Erythroblast (primary cell): ENCODE data around the gene RALGPS2.

Experiments
- GATA1 ChIP-seq: IDR thresholded peaks from 2 replicates; pipeline ENCODE4 v1.6.1; 2011; ENCODE audit warnings: low read depth, mild to moderate bottlenecking, control low read depth, low read length, moderate library complexity
- POLR2A ChIP-seq: IDR thresholded peaks from 2 replicates; pipeline ENCODE4 v1.6.1; 2011; ENCODE audit warnings: mild to moderate bottlenecking, low read length

- TF ChIP-seq POLR2A = no peak
- TF ChIP-seq GATA1 = no peak
These were observed 2.2 kb downstream of the RALGPS2 start for GRCh38 chr1:178727014-178727895.
